Measurements from ENCODE around the gene PLAAT2.

DNA sequence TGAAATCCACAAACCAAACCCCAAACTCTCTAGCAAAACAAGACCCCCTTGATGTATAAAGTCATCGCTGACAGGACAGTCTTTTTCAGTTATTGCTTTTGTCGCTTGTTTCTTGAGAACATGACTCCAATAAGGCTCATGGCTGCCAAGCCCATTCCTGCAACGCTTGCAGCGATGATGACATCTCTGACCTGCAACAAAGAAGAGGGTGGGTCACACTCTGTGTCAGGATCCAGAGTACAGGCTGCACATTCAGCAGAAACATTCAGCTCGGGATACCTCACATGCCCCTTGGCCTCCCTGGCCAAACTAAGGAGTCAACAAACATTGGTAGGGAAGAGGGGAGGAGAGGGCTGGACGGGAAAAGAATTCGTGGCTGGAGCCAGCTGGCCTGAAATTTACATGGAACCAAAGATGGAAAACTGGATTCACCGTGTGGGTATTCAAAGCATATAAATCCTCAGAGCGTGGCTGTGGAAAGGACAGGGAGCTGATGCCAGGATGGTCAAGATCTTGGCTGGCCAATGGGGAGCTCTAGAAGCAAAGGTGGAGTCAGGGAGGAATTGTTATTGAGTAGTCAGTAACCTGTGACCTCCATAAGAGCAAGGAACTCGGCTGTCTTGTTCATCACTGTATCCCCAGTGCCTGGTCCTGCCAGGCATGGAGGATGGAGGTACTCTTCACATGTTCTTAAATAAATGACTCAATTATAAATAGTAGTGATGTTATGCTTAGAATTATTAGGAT, 11.8 kb upstream of the PLAAT2 start:
- TF ChIP-seq, protein P1, sequence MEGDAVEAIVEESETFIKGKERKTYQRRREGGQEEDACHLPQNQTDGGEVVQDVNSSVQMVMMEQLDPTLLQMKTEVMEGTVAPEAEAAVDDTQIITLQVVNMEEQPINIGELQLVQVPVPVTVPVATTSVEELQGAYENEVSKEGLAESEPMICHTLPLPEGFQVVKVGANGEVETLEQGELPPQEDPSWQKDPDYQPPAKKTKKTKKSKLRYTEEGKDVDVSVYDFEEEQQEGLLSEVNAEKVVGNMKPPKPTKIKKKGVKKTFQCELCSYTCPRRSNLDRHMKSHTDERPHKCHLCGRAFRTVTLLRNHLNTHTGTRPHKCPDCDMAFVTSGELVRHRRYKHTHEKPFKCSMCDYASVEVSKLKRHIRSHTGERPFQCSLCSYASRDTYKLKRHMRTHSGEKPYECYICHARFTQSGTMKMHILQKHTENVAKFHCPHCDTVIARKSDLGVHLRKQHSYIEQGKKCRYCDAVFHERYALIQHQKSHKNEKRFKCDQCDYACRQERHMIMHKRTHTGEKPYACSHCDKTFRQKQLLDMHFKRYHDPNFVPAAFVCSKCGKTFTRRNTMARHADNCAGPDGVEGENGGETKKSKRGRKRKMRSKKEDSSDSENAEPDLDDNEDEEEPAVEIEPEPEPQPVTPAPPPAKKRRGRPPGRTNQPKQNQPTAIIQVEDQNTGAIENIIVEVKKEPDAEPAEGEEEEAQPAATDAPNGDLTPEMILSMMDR (IDR thresholded peaks at IDR 0.05) = no peak
- TF ChIP-seq MYBL2 (CRISPR knock-in tag; IDR thresholded peaks at IDR 0.05) (no peak), PRRX2 (CRISPR knock-in tag; IDR thresholded peaks at IDR 0.05) (no peak), NFYB (CRISPR knock-in tag; conservative IDR thresholded peaks at IDR 0.05; ENCODE audit: low read depth) (no peak), CREM (CRISPR knock-in tag; IDR thresholded peaks at IDR 0.05) (no peak)
- TF ChIP-seq, protein P2, sequence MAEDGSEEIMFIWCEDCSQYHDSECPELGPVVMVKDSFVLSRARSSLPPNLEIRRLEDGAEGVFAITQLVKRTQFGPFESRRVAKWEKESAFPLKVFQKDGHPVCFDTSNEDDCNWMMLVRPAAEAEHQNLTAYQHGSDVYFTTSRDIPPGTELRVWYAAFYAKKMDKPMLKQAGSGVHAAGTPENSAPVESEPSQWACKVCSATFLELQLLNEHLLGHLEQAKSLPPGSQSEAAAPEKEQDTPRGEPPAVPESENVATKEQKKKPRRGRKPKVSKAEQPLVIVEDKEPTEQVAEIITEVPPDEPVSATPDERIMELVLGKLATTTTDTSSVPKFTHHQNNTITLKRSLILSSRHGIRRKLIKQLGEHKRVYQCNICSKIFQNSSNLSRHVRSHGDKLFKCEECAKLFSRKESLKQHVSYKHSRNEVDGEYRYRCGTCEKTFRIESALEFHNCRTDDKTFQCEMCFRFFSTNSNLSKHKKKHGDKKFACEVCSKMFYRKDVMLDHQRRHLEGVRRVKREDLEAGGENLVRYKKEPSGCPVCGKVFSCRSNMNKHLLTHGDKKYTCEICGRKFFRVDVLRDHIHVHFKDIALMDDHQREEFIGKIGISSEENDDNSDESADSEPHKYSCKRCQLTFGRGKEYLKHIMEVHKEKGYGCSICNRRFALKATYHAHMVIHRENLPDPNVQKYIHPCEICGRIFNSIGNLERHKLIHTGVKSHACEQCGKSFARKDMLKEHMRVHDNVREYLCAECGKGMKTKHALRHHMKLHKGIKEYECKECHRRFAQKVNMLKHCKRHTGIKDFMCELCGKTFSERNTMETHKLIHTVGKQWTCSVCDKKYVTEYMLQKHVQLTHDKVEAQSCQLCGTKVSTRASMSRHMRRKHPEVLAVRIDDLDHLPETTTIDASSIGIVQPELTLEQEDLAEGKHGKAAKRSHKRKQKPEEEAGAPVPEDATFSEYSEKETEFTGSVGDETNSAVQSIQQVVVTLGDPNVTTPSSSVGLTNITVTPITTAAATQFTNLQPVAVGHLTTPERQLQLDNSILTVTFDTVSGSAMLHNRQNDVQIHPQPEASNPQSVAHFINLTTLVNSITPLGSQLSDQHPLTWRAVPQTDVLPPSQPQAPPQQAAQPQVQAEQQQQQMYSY (CRISPR knock-in tag; IDR thresholded peaks at IDR 0.05) = no peak
